GM19328 (cell line): Measurements from ENCODE around the gene AIMP1.
A peak's percentile ranks its signal among the peaks of the same experiment; 100 is the strongest.

Source experiments
- ATAC-seq: cut with Tn5 transposase; IDR thresholded peaks from one replicate; pipeline ENCODE4 v1.9.1; 2021; ENCODE audit warnings: mild to moderate bottlenecking, moderate library complexity; ENCODE audit not compliant: unreplicated experiment

AIMP1 gene

DNA sequence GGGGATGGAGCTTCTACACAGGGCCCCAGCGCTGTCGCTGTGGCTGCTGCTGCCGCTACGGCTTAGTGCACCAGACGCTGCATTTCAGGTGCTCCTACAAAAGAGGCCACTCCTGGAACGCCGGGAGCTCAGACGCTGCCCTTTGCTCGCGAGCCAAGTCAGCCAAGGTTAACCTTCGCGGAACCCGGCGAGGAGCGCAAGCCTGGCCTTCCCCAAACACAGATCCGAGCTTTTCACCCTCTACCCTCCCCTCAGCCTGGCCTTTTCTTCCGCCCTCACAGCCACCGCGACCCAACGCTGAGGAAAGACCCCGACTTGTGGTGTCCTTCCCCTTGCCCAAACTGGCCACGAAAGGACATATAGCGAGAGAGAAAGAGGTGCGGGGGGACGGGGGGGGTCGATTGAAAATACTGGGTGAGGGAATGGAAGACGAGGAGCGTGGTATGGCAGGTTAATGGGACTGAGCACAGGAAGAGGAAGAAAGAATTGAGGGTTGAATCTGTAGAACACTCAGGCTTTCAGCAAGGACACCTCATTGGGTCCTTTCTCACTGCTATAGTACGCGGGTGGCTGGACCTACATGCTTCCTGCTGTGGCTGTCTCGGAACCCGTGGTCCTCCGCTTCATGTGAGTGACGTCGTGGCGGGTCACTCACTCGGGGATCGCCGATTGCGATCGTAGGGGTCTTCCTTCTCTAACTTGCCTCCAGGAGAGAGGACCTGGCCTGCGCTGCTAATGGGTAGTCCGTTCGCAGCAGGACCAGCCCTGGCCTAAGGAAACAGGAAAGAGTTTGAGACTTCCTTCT, at the start of gene AIMP1, which contains the start of gene TBCK:
TSS of gene AIMP1 (plus strand) at position 583 of the 805 bp plus-strand sequence. CDS start 8,460 bp downstream, outside the sequence.
TSS of gene TBCK (minus strand) at position 242 of the 805 bp plus-strand sequence. CDS start 7,249 bp downstream, outside the sequence.
- ATAC-seq, result peak; percentile 83

DNA sequence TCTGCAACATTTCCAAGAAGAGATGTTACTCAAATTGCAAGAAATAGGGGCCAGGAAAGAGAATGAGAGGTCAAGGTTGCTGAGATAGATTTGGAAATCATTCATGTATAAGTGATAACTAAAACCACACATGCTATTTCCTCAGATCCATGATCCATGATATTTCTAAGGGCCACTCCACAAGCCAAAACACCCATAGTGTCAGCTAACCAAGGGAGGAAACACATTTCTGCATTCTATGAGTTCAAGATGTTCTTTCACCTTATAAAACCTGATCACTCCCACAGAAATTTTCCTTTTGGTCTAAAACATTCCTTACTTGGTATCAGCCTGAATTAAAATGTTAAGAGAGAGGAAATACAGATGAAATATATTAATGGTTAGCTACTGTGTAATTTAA, 47.6 kb upstream of the AIMP1 start:
- no peak for ATAC-seq

DNA sequence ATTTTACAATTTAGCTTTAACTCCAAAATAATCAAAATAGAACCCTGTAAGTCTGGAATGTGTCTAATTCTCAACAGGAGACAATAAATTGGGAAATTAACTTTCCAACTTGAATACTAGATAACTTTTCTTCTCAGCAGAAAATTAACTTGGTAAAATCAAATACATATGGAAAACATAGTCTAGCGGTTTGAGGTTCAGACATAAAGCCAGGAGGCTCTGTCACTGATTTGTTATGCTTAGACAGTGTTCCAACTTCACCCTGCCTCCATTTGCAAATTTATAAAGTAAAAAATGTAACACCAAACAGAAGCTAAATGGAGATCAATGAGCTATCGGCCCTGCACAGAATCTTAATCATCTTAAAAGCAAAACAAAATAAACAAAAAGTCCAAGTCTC, 46.6 kb upstream of the AIMP1 start:
- no peak for ATAC-seq

DNA sequence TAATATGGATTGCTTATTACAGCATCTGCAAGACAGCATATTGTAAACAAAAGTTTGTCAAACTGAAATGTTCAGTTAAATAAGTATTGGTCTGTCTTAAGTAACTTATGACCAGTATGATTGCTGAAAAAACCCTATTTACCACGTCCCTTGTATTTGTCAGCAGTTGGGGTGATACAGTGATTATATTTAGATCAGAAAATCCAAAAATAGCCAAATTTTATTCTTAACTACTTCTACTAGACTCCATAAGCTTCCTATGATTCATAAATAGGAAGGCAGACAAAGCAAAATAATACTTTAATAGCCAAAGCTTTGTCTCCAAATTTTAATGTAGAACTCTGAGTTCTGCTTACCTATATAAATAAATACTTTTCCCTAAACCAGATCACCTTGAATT, 45.6 kb upstream of the AIMP1 start:
- ATAC-seq, result no peak

DNA sequence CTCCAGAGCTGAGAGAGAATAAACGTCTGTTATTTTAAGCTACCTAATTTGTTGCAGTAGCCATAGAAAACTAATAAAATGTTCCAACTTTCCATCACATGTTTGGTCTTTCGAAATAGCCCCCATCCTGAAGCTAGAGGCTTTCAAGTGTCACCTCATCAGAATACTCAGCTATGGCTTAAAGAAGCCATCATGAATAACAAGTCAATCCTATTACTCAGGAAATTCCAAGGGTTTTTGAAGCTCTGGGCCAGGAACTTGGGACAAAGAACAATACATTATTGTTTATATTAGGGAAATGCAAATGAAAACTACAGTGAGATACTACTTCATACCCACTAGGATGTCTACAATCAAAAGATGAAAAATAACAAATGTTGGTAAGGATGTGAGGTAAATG, 42.5 kb upstream of the AIMP1 start:
- no peak for ATAC-seq

DNA sequence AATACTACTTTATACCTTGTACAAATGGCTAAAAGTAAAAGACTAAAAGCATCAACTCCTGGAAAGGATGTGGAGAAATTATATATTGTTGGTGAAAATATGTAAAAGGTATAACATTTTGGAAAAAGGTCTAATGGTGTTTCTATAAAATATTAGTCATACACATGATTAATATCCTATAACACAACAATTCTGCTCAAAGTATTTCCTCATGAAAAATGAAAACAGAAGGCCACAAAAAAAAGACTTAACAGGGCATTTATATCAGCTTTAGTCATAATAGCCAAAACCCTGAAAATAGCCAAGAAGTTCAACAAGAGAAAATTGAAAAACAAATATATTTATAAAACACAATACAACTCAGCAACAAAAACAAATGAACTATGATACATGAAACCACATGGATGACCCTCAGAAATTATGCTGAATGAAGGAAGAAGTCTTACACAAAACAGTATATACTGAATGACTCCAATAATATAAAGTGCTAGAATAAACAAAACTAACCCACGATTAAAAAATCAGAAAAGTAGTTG, 39.1 kb upstream of the AIMP1 start:
- no peak for ATAC-seq

DNA sequence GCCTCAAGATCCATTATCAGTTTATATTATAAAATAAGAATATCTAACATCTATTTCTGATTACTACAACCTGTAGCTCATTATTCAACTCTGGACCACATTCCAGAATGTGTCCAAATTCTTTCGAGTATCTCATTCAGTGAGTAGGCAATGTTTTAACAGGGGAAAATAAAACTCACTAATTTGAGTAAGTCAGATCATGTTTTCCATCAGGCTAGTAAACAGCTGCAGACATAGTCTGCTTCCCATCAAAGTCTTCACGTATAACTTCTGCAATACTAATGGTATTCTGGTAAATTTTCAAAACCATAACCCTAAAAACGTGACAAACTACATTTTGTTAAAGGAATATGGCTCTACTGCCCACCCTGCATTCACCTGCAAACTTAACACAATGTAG, 32.1 kb upstream of the AIMP1 start:
- no peak for ATAC-seq

DNA sequence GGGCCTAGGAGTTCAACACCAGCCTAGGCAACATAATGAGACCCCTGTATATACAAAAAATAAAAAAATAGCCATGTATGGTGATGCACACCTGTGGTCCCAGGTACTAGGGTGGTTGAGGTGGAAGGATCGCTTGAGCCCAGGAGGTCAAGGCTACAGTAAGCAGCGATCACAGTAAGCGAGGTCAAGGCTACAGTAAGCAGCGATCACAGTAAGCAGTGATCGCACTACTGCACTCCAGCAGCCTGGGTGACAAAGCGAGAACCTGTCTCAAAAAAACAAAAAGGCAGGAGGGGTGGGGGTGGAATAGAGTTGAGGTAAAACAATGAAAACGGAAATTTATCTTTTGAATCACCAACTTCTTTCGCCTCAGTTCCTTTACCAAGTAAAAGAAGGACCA, 29.7 kb upstream of the AIMP1 start:
- ATAC-seq, result no peak

DNA sequence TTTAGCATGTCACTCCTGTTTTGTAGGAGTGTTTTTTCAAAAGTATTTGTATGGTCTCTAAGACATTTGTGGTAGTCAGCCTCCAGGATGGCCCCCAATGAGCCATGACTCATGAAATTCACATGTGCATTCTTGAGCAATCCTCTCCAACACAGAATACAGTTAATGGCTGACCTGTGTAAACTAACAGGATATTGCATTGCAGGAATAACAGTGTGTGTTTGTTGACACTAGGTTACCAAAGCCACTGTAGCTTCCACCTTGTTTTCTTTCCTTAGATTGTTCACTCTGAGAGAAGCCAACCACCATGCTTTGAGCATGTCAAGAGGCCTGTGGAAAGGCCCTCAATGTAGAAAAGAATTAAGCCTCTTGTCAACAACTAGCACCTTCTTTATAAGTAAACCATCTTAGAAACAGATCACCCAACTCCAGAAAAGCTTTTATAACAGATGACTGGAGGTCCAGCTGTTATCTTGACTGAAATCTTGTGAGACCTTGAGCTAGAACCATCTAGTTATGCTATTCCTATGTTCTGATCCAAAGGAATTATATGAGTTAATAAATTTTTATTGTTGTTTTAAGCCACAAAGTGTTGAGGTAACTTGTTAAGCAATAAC, 28.9 kb upstream of the AIMP1 start:
- ATAC-seq, result no peak

DNA sequence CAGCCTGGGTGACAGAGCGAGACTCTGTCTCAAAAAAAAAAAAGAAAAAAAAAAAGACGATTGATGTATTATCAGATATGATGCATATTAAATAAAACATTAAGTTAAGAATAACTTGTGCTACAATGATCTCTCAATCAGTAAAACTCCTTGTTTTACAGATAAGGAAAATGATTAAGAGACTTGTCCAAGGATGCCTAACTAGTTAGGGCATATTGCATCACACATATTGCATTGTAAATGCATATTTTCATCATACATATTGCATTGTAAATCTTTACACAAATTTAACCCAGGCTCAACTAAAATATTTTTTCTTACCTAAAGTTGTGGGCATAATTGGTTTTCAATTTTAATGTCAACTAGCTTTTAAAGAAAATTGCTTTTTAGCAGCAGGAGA, 26.6 kb upstream of the AIMP1 start:
- ATAC-seq, result no peak

DNA sequence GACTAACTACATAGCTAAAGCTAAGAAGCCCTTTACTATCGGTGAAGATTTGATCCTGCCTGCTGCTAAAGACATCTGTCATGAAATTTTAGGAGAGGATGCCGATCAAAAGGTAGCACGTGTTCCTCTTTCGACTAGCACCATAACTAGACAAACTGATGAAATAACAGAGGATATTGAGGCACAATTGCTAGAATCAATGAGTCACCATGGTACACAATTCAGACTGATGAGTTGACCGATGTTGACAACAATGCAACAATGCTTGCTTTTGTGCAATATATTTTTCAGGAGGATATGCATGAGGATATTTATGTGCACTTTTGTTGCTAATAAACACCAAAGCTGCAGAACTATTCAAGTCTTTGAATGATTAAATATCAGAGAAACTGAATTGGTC, 24.7 kb upstream of the AIMP1 start:
- no peak for ATAC-seq

DNA sequence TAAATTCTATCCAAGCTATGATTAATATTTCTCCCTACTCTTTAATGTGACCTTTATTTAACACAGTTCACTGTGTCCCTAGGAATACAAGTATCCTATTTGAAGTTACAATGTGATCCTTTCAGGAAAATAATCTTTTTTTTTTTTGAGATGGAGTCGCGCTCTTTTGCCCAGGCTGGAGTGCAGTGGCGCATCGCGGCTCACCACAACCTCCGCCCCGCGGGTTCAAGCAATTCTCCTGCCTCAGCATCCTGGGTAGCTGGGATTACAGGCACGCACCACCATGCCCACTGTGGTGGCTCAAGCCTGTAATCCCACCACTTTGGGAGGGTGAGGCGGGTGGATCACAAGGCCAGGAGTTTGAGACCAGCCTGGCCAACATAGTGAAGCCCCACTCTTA, 22.3 kb upstream of the AIMP1 start:
- no peak for ATAC-seq

DNA sequence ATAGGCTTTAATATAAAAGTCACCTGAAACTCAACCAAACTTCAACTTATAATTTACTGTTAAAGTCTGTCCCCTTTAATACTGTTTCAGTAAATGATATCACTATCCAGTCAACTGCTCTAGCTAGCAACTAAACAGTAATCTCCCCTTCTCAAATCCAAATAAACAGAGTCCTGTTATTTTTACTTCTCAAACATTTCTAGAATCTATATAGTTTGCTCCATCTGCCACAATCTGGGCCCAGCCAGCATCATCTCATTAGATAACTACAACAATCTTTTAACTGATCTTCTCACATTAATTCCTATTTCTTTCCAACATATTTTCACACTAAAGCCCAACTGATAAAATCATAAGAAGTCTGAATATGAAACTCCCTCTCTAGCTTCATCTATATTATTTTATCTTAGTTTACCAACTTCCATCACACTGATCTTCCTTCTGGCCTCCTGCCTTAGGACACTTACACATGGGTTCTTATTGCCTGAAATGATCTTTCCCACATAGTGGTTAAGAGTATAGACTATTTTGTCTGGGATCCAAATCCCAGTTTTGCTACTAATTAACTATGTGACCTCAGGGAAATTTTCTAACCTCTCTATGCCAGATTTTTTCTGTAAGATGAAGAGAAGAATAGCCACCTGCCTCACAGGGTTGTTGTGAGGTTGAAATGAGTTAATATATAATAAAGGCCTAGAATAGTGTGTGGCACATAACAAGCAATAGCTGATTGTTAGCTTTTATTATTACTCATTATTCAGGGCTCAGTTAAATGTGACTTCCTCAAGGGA, 18.9 kb upstream of the AIMP1 start:
- ATAC-seq, result no peak

DNA sequence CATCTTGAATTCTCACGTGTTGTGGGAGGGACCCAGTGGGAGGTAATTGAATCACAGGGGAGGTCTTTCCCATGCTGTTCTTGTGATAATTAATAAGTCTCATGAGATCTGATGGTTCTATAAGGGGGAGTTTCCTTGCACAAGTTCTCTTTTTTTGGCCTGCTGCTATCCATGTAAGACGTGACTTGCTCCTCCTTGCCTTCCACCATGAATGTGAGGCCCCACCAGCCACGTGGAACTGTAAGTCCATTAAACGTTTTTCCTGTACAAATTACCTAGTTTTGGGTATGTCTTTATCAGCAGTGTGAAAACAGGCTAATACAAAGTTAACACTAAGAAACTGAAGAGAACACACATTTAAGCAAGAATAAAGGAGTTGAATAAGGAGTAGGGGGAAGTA, 16.4 kb upstream of the AIMP1 start:
- no peak for ATAC-seq

DNA sequence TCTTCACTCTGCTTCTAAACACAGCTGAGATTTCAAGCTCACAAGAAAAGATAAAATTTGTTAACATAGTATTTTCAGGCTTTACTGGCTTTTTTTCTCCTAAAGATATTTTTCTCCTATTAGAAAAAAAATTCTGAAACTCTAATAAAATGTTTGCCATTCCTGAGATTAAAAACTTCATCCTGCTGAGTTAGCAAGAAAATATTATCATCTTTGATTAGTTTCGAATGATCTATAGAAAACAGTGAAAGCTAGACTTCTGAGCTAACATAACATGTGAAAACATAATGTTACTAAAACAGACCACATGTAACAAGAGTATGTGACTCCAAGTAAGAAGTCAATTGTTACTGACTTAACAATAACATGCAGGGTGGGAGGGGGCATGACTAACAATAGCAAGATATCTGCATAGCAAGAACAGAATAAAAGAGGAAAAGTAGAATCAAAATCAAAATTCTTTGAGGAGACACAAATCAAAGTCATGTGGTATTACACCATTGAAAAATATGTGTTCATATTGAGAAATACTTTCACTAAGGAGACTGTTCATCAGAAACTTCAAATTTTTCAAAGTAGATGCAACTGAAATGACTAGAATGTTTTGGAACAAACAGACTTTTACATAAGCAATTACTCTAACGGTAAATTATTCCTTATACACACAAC, 14.8 kb upstream of the AIMP1 start:
- no peak for ATAC-seq

DNA sequence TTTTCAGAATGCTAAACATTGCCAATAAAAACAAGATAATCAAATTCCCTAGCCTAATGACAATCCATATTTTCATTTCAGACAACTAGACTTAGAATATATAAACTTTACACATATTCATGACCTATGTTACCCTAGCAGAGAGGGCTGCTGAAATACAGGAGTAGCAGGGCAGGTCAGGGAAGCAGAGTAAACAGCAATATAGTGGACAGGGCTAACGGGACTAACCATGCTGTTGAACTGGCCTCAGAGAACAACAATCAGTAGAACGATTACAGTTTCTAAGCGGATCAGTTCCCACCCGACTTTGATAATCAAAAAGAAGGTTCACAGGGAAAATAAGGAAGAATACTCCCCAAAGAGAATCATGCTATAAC, 14.3 kb upstream of the AIMP1 start:
- no peak for ATAC-seq

DNA sequence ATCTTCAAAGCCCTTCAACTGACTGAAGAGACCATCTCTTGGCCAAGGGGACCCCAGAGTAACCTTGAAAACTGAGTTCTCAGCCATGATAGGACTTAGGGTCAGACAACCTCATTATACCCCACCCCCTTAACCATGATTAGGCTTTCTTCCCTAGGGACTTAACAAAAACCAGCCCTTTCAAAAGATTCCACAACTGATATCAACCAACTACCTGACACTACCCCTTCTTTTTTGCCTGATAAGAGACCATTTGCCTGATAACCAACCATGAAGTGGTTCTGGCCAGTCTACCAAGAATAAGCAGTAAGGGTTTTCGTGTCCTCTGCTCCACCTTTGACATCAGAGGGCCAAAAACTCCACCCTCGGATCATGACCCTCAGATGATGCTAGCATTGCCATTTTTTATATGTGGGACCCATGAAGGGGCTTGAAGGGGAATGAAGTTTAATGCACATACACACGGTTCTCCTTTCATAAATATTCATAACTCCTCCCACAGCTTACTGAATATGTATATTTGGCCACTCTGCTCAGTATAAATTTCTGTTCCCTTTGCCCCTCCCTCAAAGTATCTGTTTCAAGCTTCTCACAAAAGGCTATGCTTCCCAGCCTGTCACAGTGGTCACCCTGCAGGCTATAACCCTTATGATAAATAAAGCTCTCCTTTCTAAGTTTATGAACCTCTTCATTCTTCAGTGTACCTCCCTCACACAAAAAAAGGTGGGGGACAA, 12.6 kb upstream of the AIMP1 start:
- ATAC-seq, result no peak

DNA sequence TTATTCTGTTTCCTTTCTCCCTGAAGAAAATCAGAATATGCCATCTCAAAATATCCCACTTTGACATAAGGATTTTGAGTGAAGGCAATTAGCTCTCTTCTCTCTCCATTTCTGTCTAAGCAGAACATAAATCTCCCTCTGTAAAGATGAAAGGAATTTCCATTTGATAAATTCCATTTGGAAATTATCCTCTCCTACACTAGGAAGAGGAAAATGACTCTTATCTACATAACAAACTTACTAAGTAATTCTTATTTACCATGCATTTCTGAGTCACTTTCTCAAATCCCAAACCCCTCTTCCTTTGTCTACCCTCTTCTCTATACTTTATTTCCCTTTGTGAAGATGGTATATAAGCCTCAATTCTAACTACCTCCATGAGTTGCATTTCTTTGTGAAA, 11.7 kb upstream of the AIMP1 start:
- ATAC-seq, result no peak

DNA sequence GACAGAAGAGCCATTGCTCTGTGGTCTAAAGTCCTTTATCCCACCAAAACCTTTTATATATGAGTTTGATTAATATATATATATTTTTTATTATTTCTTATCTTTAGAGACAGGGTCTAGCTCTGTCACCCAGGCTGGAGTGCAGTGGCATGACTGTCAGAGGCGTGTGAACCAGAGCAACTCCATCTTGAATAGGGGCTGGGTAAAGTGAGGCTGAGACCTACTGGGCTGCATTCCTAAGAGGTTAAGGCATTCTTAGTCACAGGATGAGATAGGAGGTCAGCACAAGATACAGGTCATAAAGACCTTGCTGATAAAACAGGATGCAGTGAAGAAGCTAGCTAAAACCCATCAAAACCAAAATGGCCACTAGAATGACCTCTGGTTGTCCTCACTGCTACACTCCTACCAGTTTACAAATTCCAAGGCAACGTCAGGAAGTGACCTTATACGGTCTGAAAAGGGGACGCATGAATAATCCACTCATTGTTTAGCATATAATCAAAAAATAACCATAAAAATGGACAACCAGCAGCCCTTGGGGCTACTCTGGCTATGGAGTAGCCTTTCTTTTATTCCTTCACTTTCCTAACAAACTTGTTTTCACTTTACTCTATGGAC, 10.8 kb upstream of the AIMP1 start:
- ATAC-seq, result no peak

DNA sequence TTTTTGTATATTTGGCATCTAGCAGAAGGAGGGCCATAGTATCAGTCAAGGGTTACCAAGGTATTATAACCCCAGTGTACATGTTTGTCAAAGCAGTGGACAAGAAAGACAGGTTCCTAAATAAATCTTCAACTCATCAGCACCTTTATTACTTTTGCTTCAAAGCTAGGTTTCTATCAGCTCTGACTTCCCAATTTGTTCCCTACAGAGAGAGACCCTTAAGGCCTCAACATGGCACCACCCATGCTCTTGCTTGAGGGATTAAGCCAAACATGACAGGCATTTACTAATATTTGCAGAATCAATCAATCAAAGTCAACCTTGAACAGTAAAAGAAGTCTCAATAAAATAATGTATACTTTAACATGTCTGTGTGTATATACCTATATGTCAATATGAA, 9.8 kb upstream of the AIMP1 start:
- no peak for ATAC-seq
